ENCODE results near the gene RANBP1.
"Not testable (repeated sequence)": the region's sequence is repeated elsewhere in the genome, so short reads cannot be mapped to it uniquely, and the experiment has no call there.

RANBP1 gene
- 47.3 to 184 reads per million in 2 experiments for total RNA-seq

GRCh38 chr22:20115691-20116375, at the start of gene RANBP1:
Gene RANBP1, plus strand, starts transcription at chr22:20116104. Its CDS starts 81 bp downstream, at chr22:20116185.
- DNase-seq (ENCODE audit: low read depth): no peak

GRCh38 chr22:20066617-20067383, 49.1 kb upstream of the RANBP1 start:
- no peak for DNase-seq (ENCODE audit: low read depth)

DNA sequence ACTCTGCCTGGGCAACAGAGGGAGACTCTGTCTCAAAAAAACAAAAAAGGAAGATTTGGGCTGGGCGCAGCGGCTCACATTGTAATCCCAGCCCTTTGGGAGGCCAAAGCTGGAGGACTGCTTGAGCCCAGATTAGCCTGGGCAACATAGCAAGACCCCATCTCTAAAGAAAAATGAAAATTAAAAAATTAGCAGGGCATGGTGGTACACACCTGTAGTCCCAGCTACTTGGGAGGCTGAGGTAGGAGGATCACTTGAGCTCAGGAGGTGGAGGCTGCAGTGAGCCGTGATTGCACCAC, 48.6 kb upstream of the RANBP1 start:
- DNase-seq (ENCODE audit: low read depth): not testable (repeated sequence)

DNA sequence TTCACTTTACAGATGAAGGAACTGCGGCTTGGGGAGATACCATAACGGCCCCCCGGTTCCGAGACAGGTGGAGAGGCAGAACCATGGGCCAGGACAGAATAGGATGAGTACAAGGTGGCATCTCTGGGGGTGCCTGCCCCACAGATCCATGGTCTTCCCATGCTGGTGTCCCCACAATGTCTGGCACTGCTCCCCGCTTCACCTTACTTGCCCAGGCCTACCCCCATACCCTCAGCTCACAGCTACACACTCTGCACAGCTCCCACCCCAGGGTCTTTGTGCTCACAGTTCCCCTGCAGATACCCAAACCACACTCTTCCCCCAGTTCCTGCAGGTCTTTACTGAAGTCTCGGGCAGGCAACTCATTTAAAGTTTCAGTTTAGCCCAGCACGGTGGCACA, 47.3 kb upstream of the RANBP1 start:
- no peak for DNase-seq (ENCODE audit: low read depth)

GRCh38 chr22:20069331-20070042, 46.4 kb upstream of the RANBP1 start:
- no peak for DNase-seq (ENCODE audit: low read depth)

- no peak for DNase-seq (ENCODE audit: low read depth)
Observed at GRCh38 chr22:20071524-20071972, 44.4 kb upstream of the RANBP1 start.

DNA sequence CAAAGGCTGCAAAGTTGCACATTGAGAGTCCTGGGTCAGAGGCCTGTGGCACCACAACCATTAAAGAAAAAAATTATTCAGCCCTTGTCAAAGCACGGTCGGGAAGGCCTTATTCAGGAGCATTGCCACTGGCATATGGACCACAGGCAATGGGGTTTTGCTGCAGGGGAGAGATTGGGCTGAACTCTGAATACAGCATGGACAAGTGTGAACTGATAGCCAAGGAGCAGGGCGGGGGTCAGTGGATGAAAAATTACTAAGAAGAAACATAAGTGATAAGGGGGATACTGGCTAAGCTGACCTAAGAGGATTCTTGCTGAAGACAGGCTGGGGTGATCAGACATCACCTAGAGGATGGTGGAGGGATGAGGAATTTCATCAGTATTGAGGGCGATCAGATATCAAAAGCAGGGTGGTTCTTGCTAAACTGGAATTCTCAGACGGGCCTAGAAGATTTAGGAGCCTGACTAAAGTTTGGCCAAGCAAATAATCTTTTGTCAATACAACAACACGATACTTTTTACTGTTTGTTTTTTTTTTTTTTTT, 39.2 kb upstream of the RANBP1 start:
- no peak for DNase-seq (ENCODE audit: low read depth)

GRCh38 chr22:20079745-20080444, 36.0 kb upstream of the RANBP1 start, which contains the start of gene DGCR8:
Gene DGCR8, plus strand, starts transcription at chr22:20080241. Its CDS starts 5,723 bp downstream, at chr22:20085964.
- peak; percentile 54 for DNase-seq (ENCODE audit: low read depth)

DNA sequence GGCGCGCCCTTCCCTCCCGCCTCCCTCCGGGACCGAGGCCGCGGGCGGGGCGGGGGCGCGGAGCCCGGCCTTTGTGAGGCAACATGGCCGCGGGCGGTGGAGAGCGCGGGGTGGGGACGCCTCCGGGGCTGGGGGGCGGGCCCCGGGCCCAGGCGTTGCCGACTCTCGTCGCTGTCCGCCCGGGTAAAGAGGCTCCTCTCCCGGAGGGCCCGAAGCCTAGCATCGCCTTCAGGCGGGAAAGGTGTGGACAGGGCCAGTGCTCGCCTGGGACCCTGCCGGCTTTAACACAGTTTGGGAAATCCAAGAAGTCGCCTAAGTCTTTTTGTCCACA, 35.5 kb upstream of the RANBP1 start:
- peak; percentile 55 for DNase-seq (ENCODE audit: low read depth)

GRCh38 chr22:20080776-20081654, 34.9 kb upstream of the RANBP1 start:
- no peak for DNase-seq (ENCODE audit: low read depth)

GRCh38 chr22:20083157-20083890, 32.6 kb upstream of the RANBP1 start:
- DNase-seq (ENCODE audit: low read depth): no peak

- no peak for DNase-seq (ENCODE audit: low read depth)
Observed at GRCh38 chr22:20083891-20084546, 31.9 kb upstream of the RANBP1 start.

DNA sequence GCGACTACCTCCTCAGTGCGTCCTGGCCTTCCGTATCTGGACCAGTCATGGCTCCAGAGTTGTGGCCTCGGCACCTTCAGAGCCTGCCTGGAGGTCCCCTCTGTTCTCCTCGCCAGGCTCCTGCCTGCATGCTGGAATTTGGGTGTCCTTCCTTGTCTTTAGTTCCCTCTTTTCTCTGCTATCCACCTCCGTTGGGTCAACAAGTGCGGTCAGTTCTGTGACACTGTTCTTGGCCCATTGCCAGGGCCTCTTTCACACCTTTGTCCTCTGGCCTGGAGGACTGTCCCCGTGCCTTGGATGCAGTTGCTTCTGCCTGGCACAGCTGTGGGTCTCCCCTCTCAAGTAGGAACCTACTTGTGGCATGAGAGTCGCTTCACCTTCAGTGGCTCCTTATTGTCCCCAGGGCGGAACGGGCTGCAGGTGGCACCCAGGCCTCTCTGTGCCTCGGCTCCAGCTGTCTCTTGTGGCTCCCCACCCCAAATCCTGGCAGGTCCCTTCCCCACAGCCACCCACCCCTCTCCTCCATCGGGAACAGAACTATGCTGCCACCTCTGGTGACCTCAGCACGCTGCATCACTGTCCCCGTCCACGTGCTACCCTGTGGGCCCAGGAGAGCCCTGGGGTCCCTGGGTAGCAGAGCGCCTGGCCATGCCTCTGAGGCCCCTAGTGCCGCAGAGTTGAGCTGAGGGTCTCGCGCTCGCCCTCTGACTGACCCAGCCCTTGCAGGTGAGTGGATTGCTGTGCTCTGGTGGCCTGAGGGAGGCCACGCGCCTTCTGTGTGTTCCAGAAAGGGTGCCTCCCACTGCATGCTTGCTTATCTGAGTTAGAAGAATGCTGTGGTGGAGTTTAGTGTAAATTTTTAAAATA, 31.1 kb upstream of the RANBP1 start:
- no peak for DNase-seq (ENCODE audit: low read depth)

DNA sequence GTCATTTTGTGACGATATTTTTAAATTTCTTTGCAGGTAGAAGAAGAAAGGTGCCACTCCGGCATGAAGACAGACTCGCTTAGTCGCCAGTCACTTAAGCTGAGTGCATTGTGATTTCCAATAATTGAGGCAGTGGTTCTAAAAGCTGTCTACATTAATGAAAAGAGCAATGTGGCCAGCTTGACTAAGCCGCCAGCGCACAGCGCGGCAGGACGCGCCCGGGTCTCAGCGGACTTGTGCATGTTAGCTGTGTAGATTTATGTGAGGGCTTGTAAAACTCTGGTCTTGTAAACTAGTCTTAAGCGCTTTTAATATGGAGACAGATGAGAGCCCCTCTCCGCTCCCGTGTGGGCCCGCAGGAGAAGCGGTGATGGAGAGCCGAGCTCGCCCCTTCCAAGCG, 30.3 kb upstream of the RANBP1 start:
- no peak for DNase-seq (ENCODE audit: low read depth)

DNA sequence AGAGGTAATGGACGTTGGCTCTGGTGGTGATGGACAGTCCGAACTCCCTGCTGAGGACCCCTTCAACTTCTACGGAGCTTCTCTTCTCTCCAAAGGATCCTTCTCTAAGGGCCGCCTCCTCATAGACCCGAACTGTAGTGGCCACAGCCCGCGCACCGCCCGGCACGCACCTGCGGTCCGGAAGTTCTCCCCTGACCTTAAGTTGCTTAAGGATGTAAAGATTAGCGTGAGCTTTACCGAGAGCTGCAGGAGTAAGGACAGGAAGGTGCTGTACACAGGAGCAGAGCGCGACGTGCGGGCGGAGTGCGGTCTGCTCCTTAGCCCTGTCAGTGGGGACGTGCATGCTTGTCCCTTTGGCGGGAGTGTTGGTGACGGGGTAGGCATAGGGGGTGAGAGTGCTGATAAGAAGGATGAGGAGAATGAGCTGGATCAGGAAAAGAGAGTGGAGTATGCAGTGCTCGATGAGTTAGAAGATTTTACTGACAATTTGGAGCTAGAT, 29.8 kb upstream of the RANBP1 start:
- no peak for DNase-seq (ENCODE audit: low read depth)

- no peak for DNase-seq (ENCODE audit: low read depth)
Observed at GRCh38 chr22:20086763-20087162, 29.1 kb upstream of the RANBP1 start.

DNA sequence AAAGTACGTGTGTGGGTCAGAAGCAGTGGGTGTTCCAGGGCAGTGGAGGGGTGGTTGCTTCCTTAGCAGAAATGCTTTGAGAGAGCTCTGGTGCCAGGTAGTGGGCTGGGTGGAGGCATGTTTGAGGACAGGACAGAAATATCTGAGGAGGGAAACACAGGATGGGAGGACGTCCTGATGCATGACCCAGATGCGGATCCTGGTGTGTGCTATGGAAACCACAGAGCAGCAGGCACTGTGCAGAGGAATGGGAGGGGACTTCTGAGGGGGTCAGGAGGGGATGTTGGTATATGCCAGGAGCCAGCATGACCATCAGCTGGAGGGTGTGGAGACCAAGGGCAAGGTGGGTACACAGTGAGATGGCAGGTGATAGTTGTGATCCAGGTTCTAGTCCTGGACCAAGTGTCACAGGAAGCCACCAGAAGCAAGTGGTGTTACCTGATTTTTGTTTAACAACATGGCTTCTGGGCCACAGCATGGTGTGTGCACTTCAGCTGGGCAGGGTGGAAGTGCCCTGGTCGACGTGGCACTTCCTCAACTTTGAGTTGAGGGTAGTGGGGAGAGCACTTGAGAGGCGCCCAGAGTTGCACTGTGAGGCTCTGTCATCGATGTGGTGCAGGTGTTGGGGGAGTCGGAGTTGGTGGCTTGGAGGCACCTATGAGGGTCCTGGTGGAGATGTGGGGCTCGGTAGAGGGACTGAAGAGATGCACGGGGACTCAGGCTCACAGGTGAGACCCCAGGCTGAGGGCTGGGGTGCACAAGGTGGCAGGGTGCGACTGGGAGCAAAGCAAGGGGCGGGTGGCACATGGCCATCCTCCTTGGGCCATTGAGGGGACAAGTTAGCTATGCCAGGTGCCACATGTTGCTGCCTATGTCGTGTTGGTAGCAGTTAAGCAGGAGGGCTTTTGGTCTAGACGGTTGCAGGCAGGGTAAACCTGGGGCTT, 28.3 kb upstream of the RANBP1 start:
- no peak for DNase-seq (ENCODE audit: low read depth)

Data from T follicular helper cell (primary cell).